SHP77 (cell line): ENCODE measurements around the gene RPN1.
A peak's percentile ranks its signal among the peaks of the same experiment; 100 is the strongest.
"Not testable (repeated sequence)": the region's sequence is repeated elsewhere in the genome, so short reads cannot be mapped to it uniquely, and the experiment has no call there.

Experiments used
- DNase-seq, 2 experiments: peaks; one replicate each; lab custom pipeline; 2025; lab: John Stamatoyannopoulos, UW

The RPN1 gene

GRCh38 chr3:128650096-128651050, at the start of gene RPN1:
Gene RPN1 (minus strand): TSS chr3:128650818. CDS start chr3:128650800, 18 bp downstream.
- DNase-seq, result peak; percentile 82

GRCh38 chr3:128698211-128699047, 47.8 kb upstream of the RPN1 start:
- DNase-seq, result no peak

- no peak for DNase-seq
Observed at GRCh38 chr3:128697341-128697740, 46.7 kb upstream of the RPN1 start.

GRCh38 chr3:128693696-128694095, 43.1 kb upstream of the RPN1 start:
- DNase-seq, result no peak

- no peak for DNase-seq
Observed at GRCh38 chr3:128689060-128689459, 38.4 kb upstream of the RPN1 start.

GRCh38 chr3:128686465-128686864, 35.8 kb upstream of the RPN1 start:
- no peak for DNase-seq

GRCh38 chr3:128684986-128685726, 34.5 kb upstream of the RPN1 start:
- DNase-seq, result no peak

- DNase-seq, result no peak
Observed at GRCh38 chr3:128683957-128684356, 33.3 kb upstream of the RPN1 start.

GRCh38 chr3:128681369-128681829, 30.8 kb upstream of the RPN1 start:
- DNase-seq, result peak in 1 of 2 experiments; percentile 17

GRCh38 chr3:128680603-128681368, 30.2 kb upstream of the RPN1 start:
- peak; percentile 95 to 97 for DNase-seq

GRCh38 chr3:128679338-128679737, 28.7 kb upstream of the RPN1 start:
- DNase-seq, result no peak

GRCh38 chr3:128675802-128676201, 25.2 kb upstream of the RPN1 start:
- DNase-seq, result not testable (repeated sequence)

GRCh38 chr3:128674161-128674784, 23.7 kb upstream of the RPN1 start:
- DNase-seq, result no peak

GRCh38 chr3:128667641-128668040, 17.0 kb upstream of the RPN1 start:
- DNase-seq, result no peak

GRCh38 chr3:128665362-128666021, 14.9 kb upstream of the RPN1 start:
- DNase-seq, result no peak

- no peak for DNase-seq
Observed at GRCh38 chr3:128663151-128663550, 12.5 kb upstream of the RPN1 start.

GRCh38 chr3:128655531-128655930, 4.9 kb upstream of the RPN1 start:
- no peak for DNase-seq

- not testable (repeated sequence) for DNase-seq
Observed at GRCh38 chr3:128653993-128654805, 3.6 kb upstream of the RPN1 start.

GRCh38 chr3:128653383-128653992, 2.9 kb upstream of the RPN1 start:
- DNase-seq, result not testable (repeated sequence)
